Astrocyte of the spinal cord (primary cell): ENCODE data around the gene ZBTB9.

Source experiments
- DNase-seq: peaks from one replicate; pipeline ENCODE4 v3.0.0; 2011; ENCODE audit warnings: low read depth, low spot score
- H3K4me3 ChIP-seq: 2 replicates; pipeline ENCODE4 v1.5.1; 2011; ENCODE audit warnings: low read depth, mild to moderate bottlenecking, low read length, moderate library complexity
- in situ Hi-C: cut with HindIII; loops from 2 replicates; pipeline ENCODE4 v1.10.0; 2017; ENCODE audit warnings: low sequenced_read_pairs
- TF ChIP-seq, protein P1 (sequence below): IDR thresholded peaks from 2 replicates; pipeline ENCODE4 v1.5.1; 2012; ENCODE audit warnings: low read depth, mild to moderate bottlenecking, low read length, inconsistent platforms

ZBTB9 gene

DNA sequence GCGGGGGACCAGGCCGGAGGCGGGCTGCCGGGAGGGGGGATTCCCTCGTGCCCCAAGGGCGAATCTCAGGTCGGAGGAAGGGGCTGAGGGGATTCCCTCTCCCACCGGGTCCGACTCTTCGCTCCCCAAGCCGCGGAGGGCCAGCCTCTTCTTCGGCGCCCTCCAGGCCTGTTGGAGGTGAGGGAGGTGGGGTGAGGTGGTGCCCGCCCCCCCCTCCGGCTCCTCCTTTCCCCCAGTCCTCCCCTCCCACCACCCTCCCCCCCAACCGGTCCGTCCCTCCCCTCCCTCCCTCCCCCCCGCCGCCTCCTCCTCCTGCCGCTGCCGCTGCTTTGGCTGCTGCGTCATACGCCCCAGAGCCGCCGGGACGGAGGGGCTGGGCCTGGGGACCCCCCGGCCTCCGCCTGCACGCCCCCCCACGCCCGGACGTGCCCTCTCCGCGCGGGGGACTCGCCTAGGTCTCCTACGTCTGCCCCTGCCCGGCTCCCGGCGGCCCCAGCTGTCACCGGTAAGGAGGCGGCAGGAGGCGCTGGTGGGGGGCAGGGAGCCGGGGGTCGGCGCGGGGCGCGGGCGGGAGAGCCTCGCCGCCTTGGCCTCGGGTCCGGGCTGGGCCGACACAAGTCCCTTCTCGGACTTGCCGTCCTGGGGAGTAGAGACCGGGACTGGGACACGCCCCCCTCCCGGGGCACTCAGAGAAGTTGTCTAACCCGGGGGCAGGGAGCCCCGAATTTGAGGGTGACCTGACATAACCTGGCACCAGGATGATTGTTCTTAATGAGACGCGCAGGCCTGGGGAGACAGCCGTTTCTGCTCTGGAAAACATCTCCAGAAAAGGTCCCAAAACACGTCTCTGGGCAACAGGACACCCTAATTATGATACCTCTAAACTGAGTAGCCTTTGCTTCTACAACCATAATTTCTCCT is 43.4 kb upstream of the ZBTB9 start, which contains the start of gene PHF1:
Gene PHF1, plus strand, starts transcription at position 304 of the 921 bp plus-strand sequence. CDS start 1,250 bp downstream, outside the sequence.
- TF ChIP-seq, protein P1, sequence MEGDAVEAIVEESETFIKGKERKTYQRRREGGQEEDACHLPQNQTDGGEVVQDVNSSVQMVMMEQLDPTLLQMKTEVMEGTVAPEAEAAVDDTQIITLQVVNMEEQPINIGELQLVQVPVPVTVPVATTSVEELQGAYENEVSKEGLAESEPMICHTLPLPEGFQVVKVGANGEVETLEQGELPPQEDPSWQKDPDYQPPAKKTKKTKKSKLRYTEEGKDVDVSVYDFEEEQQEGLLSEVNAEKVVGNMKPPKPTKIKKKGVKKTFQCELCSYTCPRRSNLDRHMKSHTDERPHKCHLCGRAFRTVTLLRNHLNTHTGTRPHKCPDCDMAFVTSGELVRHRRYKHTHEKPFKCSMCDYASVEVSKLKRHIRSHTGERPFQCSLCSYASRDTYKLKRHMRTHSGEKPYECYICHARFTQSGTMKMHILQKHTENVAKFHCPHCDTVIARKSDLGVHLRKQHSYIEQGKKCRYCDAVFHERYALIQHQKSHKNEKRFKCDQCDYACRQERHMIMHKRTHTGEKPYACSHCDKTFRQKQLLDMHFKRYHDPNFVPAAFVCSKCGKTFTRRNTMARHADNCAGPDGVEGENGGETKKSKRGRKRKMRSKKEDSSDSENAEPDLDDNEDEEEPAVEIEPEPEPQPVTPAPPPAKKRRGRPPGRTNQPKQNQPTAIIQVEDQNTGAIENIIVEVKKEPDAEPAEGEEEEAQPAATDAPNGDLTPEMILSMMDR, result no peak
- peak within 1 kb of the TSS; percentile 62 for H3K4me3 ChIP-seq
- in situ Hi-C loops, result no loop called here
- DNase-seq, result no peak

DNA sequence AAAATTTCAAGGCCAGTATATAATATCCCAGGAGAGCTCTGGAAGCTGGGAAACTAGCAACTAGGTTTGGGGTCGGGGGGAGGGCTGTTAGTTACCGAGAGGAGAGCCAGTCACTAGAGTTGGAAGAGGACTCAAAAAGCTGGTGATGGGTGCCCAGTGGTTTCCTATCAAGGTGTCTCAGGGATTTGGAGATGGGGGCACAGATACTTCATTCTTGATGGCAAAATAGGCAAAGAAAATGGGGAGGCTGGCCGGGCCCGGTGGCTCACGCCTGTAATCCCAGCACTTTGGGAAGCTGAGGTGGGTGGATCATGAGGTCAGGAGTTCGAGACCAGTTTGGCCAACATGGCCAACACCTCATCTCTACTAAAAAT is 42.8 kb upstream of the ZBTB9 start:
- DNase-seq, result no peak
- peak overlapping the region; percentile 62 for H3K4me3 ChIP-seq
- in situ Hi-C loops, result no loop called here
- TF ChIP-seq, protein P1, result no peak

DNA sequence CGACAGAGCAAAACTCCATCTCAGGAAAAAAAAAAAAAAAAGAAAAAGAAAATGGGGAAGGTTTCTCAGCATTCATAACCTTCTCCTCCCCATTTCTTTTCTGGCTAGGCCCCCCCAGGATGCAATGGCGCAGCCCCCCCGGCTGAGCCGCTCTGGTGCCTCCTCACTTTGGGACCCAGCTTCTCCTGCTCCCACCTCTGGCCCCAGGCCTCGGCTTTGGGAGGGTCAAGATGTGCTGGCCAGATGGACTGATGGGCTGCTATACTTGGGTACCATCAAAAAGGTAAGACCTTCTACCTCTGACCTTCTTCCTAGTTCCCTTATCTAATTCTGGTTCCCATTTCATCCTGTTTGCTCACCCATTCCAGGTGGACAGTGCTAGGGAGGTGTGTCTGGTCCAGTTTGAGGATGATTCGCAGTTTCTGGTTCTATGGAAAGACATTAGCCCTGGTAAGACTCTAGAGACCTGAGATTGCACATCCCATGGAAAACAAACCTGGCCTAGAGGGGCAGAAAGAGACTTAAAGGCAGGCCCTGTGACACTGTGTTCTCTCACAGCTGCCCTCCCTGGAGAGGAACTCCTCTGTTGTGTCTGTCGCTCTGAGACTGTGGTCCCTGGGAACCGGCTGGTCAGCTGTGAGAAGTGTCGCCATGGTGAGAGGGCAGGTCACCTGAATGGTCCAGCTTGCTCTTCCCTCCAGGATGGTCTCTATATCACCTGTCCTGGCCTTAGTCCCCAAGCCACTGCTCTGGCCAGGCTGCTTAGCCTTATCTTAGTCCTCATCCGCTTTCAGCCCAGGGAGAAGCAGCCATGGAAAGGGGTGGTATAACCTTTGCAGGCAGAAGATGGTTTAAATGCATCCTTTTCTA is 42.0 kb upstream of the ZBTB9 start:
- no peak overlapping the region for H3K4me3 ChIP-seq
- in situ Hi-C loops, result no loop called here
- TF ChIP-seq, protein P1, result no peak
- DNase-seq, result no peak

DNA sequence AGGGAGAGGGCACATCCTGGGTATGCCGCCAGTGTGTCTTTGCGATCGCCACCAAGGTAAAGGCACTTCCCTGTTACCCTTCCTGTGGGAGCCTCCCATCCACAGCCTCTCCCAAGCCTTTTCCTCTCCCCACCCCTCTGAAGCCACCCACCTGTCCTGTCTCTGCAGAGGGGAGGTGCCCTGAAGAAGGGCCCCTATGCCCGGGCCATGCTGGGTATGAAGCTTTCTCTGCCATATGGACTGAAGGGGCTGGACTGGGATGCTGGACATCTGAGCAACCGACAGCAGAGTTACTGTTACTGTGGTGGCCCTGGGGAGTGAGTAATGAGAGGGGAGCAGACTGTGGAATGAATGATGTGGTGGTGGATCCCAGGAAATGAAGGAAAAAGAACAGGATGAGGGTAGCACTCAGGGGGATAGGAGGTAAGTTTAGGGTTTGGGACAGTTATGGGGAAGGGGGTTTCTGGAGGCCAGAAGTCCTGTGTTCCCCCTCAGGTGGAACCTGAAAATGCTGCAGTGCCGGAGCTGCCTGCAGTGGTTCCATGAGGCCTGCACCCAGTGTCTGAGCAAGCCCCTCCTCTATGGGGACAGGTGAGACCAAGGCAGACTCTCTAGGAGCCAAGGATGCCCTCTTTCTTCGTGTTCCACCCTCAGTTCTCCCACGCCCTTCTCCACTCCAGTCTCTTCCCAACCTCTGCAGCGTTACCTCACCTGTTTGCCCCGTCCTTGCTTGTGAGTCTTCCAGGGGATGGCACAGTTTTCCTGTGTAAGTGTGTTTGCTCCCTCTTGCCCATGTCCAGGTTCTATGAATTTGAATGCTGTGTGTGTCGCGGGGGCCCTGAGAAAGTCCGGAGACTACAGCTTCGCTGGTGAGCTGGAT is 40.9 kb upstream of the ZBTB9 start:
- in situ Hi-C loops, result no loop called here
- TF ChIP-seq, protein P1, result no peak
- no peak overlapping the region for H3K4me3 ChIP-seq
- DNase-seq, result no peak

DNA sequence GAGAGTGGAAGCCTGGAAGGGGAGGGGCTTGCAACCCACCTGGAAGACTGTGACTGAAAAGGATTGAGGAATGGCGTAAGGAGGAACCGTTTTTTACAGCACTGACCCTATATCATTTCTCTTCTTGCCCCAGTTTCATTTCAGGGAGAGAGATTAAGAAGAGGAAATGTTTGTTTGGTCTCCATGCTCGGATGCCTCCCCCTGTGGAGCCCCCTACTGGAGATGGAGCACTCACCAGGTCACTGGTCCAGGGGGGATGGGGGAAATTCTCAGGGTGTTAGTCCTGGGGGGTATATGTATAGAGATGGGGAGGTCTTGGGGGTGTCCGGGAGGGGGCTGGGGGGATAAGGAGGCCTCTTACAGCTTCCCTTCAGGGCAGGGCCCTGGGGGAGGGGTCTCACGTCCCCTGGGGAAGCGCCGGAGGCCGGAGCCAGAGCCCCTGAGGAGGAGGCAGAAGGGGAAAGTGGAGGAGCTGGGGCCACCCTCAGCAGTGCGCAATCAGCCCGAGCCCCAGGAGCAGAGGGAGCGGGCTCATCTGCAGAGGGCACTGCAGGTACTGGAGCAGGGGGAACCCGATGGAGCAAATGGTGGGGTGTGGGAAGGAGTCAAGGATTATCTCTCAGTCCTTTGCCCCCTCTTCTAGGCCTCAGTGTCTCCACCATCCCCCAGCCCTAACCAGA is 39.6 kb upstream of the ZBTB9 start:
- TF ChIP-seq, protein P1, result peak; percentile 56
- H3K4me3 ChIP-seq, result no peak overlapping the region
- in situ Hi-C loops, result no loop called here
- no peak for DNase-seq
